GM12891 (cell line): ENCODE results near the gene CD74.
"Not testable (repeated sequence)": the region's sequence is repeated elsewhere in the genome, so short reads cannot be mapped to it uniquely, and the experiment has no call there.

Experiments used
- PAX5 ChIP-seq: IDR thresholded peaks from 2 replicates; pipeline ENCODE4 v1.6.1; 2011; ENCODE audit warnings: low read length, moderate library complexity, mild to moderate bottlenecking; ENCODE audit not compliant: insufficient read depth, severe bottlenecking
- POLR2A ChIP-seq: IDR thresholded peaks from 2 replicates; pipeline ENCODE4 v1.6.1; 2011; ENCODE audit warnings: low read depth, low read length, control low read depth
- POLR2AphosphoS5 ChIP-seq: IDR thresholded peaks from 2 replicates; pipeline ENCODE4 v1.6.1; 2011; ENCODE audit warnings: low read depth, low read length, control low read depth
- TAF1 ChIP-seq: IDR thresholded peaks from 2 replicates; pipeline ENCODE4 v1.6.1; 2011; ENCODE audit warnings: low read depth, low read length, control low read depth

GRCh38 chr5:150413902-150414790 is 1.4 kb upstream of the CD74 start:
- TF ChIP-seq POLR2AphosphoS5, POLR2A, TAF1, PAX5: not testable (repeated sequence)
